GM18508 (cell line): ENCODE results near the gene IL4I1.
"Not testable (repeated sequence)": the region's sequence is repeated elsewhere in the genome, so short reads cannot be mapped to it uniquely, and the experiment has no call there.

Source experiments
- ATAC-seq: cut with Tn5 transposase; IDR thresholded peaks from one replicate; pipeline ENCODE4 v1.9.1; 2021; ENCODE audit warnings: moderate number of reproducible peaks; ENCODE audit not compliant: insufficient read depth, unreplicated experiment

IL4I1 gene

GRCh38 chr19:49896863-49897621, at the start of gene IL4I1:
IL4I1 (minus strand) TSS chr19:49896887; CDS start chr19:49896160, 727 bp downstream.
- peak; percentile 33 for ATAC-seq

- ATAC-seq: no peak
Measured at GRCh38 chr19:49946415-49946814, 49.7 kb upstream of the IL4I1 start.

GRCh38 chr19:49944567-49944966, 47.9 kb upstream of the IL4I1 start:
- ATAC-seq: not testable (repeated sequence)

GRCh38 chr19:49940482-49940791, 43.8 kb upstream of the IL4I1 start:
- no peak for ATAC-seq

- ATAC-seq: no peak
Measured at GRCh38 chr19:49939721-49940481, 43.2 kb upstream of the IL4I1 start.

GRCh38 chr19:49938662-49939061, 42.0 kb upstream of the IL4I1 start:
- ATAC-seq: no peak

- no peak for ATAC-seq
Measured at GRCh38 chr19:49937750-49938381, 41.2 kb upstream of the IL4I1 start.

GRCh38 chr19:49936549-49936948, 39.9 kb upstream of the IL4I1 start:
- ATAC-seq: no peak

- no peak for ATAC-seq
Measured at GRCh38 chr19:49933643-49934042, 37.0 kb upstream of the IL4I1 start.

- no peak for ATAC-seq
Measured at GRCh38 chr19:49932731-49933131, 36.0 kb upstream of the IL4I1 start.

GRCh38 chr19:49932041-49932451, 35.4 kb upstream of the IL4I1 start:
- no peak for ATAC-seq

GRCh38 chr19:49931293-49932040, 34.8 kb upstream of the IL4I1 start:
- no peak for ATAC-seq

- ATAC-seq: no peak
Measured at GRCh38 chr19:49930483-49931011, 33.9 kb upstream of the IL4I1 start.

GRCh38 chr19:49929611-49930482, 33.2 kb upstream of the IL4I1 start:
- ATAC-seq: peak; percentile 40

GRCh38 chr19:49929121-49929610, 32.5 kb upstream of the IL4I1 start, which contains the start of the genes ATF5 and NUP62:
ATF5 (plus strand) TSS chr19:49929205; CDS start chr19:49930851, 1,646 bp downstream.
NUP62 (minus strand) TSS chr19:49929504; CDS start chr19:49909807, 19,697 bp downstream.
- peak; percentile 21 for ATAC-seq

GRCh38 chr19:49927526-49928264, 31.0 kb upstream of the IL4I1 start:
- no peak for ATAC-seq

GRCh38 chr19:49926515-49926914, 29.8 kb upstream of the IL4I1 start:
- no peak for ATAC-seq

- no peak for ATAC-seq
Measured at GRCh38 chr19:49925486-49925885, 28.8 kb upstream of the IL4I1 start.
